ENCODE data around the gene NAALADL2.

NAALADL2 gene

DNA sequence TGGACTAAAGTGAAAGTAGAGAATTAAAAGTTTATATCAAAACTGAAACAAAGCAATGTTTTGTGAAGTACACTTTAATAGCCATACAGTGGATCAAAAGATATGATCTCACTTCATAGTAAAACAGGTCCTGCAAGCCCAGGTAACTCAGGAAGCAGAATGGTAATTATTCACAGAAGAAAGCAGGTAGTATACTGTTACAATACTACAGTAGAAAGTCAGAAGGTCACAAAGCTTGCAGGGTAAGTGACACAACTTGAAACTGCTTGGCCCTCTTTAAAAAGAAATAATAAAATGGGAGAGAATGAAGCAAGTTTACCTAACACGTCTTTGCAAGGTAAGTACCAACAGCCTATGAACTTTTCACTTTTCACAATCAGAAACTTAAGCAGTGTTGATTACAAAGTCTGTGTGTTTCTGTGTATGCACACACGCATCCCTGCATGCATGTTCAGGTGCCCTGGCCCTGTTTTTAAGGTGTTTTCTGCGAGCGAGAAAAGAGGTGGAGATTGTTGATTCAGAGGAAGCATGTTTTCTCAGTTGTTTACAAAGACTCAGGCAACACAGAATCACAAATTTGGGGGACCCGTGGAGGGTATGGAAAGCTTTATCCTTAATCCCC, at the start of gene NAALADL2:
Gene NAALADL2 (plus strand): TSS at position 221 of the 622 bp plus-strand sequence.
- no peak for DNase-seq

DNA sequence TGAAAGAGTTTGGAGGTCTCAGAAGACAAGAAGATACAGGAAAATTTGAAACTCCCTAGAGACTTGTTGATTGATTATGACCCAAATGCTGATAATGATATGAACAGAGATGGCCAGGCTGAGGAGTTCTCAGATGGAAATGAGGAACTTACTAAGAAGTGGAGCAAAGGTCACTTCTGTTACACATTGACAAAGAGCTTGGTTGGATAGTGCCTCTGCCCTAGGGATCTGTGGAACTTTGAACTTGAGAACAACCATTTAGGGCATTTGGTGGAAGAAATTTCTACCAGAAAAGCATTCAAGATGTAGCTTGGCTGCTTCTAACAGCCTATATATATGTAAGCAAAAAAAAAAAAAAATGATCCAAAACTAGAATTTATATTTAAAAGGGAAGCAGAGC, 48.9 kb upstream of the NAALADL2 start:
- no peak for DNase-seq

DNA sequence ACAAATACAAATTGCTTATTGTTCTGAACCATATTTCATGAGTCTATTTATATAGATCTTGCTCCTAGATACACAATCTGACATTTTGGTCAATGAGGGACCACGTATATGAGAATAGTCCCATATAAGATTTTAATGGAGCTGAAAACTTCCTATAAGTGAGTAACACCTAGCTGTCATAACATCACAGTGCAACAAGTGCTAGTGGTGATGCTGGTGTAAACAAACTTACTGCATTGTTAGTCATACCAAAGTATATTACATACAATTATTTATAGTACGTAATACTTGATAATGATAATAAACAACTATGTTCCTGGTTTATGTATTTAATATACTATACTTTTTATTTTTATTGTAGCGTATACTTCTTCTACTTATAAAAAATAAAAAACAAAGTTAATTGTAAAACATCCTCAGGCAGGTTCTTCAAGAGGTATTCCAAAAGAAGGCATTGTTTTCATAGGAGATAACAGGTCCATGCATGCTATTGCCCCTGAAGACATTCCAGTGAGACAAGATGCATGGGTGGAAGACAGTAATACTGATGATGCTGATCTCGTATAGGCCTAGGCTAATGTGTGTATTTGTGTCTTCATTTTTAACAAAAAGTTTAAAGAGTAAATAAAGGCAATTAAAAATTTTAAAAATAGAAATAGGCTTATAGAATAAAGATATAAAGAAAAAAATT, 46.8 kb upstream of the NAALADL2 start:
- no peak for DNase-seq

DNA sequence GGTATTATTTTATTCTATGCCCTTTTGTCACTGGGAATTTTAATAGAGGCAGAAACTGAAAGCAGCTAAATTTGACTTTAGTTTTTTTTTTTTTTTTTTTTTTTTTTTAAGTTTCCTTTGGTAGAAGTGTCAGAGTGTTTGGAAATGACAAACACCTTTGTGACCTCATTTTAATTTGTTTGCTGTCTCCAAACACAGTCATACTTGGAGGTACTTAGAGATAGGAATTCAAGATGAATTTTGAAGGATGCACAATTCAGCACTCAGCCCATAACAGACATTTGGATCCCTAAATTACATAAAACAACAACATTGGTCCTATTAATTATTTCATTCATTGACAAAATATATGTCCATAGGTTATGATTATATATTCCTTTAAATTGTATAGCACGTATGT, 43.4 kb upstream of the NAALADL2 start:
- no peak for DNase-seq

DNA sequence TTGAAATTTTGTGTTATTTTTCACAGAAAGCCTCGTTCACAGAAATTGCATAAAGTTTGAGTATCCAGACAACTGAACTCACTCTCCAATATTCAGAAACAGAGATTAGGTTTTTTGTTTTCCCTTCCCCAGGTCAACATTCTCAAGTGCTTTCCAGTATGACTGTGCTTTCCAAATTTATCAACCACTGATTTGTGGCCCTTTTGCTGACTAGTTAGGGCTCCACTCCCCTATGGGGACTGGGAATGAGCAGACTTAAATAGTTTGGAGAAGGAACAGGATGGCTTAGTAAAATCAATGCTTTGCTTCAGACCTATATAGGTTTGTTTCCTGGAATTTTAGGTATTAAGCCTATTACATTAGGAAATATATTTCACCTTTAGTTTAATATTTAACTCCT, 38.2 kb upstream of the NAALADL2 start:
- no peak for DNase-seq

DNA sequence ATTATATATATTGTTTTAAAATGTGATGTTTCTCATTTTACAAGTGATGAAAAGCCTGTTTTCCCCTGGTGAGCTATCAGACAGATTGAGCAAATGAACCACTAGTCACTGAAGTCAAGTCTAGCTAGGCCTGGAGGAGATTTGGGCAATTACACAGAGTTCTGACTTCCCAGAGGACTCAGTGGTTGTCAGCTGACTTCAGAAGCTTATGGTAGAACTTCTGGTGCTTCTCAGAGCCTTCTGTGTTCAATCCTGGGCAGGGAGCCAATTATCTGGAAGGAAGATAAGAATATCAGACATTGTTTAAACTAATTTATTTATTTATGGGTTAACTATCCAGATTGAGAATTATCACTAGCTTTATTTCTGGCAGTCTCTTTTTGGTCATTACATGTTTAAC, 37.7 kb upstream of the NAALADL2 start:
- no peak for DNase-seq

DNA sequence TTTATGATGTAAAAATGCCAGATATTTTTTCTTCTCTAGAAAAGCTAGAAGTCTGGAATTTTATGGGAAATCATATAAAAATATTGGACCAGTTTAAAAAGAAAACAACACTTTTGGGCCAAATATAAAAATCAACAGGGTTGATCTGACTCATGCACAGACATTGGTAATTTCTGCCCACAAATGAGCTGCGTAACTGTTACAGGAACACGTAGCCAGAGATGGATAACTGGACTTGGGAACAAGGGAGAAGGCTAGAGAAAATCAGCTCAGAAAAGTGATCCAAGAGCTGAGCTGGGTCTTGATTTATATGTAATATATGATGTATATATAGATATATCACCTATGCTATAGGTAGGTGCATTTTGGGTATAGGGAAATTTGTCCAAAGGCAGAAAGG, 36.8 kb upstream of the NAALADL2 start:
- no peak for DNase-seq

DNA sequence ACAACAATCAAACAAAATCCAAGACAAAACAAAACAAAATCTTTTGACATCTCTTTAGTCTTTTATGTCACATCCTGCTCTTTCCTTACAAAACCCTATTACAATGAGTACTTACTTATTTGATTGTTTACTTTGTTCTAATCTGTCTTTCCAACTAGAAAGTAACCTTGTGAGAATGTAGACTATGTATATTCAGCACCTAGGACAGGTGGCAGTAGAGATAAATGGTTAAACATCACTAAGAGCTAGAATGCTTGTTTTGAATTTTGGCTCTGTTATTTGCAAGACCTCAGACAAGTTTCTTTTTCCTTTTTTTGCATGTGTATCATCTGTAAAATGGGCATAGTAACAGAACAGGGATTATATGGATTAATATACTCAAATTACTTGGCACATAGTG, 33.1 kb upstream of the NAALADL2 start:
- no peak for DNase-seq

DNA sequence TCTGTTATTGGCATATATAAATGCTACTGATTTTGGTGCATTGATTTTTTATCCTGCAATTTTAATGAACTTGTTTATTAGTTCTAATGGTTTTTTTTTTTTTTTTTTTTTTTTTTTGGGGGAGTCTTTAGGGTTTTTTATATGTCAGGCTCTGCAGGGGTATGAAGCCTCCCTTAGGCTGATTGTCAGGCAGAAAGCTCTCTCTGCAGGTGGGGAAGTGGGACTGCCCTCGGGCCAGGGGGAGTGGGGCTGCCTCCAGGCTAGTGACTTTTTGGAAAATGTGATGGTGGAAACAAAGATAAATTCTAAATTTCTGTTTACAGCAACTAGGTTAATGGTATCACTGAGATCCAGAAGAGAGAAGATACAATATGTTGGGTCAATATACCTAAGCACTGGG, 14.4 kb upstream of the NAALADL2 start:
- DNase-seq, result no peak

DNA sequence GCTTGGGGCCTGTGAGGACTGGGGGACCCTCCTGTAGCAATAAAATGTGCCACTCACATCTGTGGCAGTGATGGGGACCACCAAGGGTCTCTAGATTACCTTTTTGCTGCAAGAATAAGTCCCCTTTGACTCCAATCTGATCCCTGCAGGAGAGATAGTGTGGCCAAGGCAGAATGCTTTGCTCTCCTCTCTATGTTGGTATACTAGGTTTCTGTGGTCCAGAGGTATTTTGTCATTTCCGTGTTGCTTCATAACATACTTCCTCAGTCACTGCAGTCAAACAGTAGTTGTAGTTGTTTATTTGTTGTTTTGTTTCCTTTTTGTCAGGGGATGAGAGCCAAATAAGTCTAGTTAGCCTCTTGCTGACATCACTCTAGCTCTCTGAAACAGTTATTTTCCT, 13.1 kb upstream of the NAALADL2 start:
- DNase-seq, result no peak

DNA sequence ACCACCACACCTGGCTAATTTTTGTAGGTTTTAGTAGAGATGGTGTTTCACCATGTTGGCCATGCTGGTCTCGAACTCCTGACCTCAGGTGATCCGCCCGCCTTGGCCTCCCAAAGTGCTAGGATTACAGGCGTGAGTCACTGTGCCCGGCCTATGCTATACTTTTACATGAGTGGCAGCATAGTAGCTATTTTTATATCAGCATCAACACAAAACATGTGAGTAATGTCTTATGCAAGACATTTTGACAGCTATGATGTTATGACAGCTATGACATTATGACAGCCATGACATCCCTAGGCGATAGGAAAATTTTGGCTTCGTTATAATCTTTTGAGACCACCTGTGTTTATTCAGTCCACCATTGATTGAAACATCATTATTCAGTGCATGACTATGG, 4.1 kb upstream of the NAALADL2 start:
- DNase-seq, result no peak

DNA sequence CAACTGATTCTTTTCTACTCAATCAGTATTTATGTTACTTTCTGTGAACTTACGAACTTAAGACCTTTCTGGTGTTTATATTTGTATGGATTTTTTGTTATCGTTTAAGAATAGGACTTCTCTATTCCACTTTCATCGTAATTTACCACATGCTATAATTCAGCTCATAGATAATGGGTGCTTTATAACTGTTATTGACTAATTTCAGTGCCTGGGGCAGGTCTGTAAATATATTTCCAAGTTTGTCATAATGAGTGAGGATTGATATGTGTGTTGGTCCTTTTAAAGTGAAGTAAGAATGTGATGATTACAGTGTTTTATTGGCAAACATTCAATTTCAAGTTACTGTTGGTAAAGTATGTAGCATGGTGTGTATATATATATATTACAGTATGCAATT, 1.8 kb upstream of the NAALADL2 start:
- DNase-seq, result no peak

DNA sequence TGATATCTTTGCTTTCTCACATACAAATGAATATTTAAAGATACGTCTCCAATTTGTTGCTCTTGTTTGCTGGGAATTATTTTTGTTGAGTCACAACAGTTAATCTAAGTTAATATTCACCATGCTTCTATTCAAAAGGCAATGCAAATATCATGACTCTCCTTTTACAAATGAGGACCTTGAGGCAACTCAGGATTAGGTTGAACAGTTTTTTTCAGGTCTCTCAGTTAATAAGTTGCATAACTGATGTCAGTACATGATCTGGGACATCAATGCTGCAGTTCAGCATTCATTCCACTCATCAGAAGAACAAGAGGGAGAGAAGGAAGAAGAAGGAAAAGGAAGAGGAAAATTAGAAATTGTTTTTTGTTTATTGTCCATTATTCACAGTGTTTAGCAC, 781 bp upstream of the NAALADL2 start:
- DNase-seq, result no peak

DNA sequence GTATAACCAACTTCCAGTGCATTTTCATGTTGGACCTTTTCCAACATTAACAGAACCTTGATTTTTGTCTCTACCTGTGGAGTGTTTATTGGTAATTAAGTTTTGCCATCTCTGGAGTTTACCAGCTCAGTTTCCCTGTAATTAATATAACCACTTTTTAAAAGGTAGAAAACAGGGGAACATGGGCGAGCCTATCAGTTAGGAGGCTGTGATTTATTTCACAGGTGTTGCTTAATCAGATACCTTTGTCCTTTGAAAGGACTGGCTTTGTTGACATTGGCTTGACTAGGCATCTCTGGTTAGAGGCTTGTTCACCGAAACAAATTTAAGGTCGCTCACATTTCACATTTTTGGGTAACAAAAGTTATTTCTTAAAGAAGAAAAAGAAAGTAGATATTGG, 622 bp downstream of the NAALADL2 start:
- DNase-seq, result no peak

DNA sequence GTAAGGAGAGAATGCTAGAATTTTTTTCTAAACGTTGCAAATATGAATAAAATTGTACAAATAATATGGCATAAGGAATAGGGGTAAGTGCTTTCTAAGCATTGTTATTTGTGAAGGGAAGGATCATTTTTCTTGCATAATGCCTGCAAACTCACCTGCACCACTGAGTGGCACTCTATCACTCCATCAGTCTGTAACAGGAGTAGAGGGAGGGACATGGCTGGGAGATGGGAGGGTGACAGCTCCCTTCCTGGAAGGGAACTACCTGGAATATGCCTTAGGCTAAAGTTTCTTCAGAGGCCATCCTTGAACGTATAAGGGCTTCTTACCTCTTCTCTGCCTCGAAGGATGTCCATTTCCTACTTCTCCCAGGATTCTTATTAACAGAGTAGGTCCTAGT, 3.0 kb downstream of the NAALADL2 start:
- no peak for DNase-seq

DNA sequence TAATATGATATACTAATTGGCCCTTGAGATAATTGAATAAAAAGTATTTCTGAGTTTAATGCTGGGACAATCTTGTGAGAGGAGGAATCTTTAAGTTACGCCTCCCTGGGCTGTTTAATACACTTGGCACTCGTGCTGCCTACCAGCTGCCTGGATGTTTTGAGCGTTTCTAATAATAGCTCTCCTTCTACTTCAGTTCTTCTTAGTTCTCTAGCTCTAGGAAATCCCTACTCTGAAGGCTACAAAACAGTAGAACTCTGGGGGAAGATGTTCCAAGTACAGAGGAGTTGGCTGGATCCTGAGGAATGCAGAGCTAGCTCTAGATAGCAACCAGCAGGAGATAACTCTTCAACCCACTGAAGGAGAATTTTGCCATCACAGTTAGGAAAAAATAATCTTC, 3.5 kb downstream of the NAALADL2 start:
- no peak for DNase-seq

DNA sequence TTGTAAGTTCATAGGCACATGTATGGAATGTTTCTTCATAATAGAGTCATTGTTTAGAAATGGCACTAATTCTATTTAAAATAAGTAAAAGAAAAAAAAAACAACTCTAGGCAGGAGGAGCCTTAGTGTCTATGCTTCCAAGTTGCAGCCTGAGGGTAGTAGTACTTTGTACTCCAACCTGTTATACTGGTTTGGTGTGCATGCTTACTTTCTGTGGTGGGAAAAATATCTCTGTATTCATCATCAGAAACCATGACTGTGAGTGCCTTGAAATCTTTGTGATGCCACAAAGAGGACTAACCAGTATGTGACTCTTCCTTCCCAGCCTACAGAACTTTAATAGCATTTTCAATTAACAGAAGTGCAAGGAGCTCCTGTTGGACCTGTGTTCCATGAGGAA, 4.4 kb downstream of the NAALADL2 start:
- no peak for DNase-seq

DNA sequence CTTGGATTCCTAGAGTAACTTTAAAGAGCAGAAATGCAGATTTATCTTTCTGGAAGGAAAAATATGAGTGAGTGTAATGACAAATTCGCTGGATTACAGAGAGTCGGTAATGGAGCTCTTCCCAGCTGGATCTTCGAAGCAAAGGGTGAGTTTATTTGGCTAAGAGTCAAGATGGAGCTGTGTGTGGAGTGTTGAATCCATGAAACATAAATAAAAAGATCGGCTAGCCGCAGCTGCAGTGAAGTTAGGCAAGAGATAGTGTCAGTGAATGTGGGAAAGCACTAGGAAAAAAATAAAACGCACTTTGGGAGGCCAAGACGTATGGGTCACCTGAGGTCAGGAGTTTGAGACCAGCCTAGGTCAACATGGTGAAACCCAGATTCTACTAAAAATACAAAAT, 10.3 kb downstream of the NAALADL2 start:
- DNase-seq, result no peak

DNA sequence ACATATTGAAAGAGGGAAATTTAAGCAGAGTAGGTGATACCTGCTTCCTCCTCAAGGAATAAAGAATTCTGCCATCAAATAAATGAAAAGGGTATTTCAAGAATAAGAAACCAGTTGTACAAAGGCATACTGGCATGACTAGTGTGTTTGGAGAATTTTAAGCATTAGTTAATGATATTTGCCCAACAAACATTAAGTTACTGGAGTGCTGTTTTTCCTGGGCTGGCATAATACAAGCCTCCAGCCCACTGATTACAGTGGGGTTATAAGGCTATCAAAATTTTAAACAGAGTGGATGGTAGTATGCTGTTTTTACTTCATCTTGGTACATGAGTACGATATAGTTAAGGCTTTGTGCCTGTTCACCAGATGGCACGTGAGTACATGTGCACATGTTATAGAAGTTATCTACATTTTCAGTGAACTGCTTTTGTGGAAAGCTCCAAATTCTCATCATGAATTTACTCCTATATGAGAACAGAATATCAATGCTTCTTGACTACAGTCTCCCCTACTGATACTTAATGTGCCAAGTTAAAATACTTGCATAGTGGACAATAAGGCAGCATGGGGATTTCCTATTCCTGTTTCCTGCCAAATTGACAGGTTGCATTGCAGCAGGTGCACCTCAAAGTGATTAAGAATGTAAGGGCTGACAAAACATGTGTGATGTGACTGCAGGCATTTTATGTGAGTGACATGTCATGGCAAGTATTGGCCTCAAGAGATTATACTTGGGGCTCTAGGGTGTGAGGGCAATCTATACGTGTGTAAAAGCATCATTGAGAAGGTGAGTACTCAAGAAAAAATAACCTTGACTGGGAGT, 14.9 kb downstream of the NAALADL2 start:
- no peak for DNase-seq

DNA sequence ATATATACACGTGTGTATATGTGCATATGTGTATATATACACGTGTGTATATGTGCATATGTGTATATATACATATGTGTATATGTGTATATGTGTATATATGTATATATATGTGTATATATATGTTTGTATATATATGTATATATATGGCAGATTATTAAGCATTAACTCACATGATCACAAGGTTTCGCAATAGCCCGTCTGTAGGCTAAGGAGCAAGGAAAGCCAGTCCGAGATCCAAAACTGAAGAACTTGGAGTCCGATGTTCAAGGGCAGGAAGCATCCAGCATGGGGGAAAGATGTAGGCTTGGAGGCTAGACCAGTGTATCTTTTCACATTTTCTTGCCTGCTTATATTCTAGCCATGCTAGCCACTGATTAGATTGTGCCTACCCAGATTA, 23.7 kb downstream of the NAALADL2 start:
- DNase-seq, result no peak

DNA sequence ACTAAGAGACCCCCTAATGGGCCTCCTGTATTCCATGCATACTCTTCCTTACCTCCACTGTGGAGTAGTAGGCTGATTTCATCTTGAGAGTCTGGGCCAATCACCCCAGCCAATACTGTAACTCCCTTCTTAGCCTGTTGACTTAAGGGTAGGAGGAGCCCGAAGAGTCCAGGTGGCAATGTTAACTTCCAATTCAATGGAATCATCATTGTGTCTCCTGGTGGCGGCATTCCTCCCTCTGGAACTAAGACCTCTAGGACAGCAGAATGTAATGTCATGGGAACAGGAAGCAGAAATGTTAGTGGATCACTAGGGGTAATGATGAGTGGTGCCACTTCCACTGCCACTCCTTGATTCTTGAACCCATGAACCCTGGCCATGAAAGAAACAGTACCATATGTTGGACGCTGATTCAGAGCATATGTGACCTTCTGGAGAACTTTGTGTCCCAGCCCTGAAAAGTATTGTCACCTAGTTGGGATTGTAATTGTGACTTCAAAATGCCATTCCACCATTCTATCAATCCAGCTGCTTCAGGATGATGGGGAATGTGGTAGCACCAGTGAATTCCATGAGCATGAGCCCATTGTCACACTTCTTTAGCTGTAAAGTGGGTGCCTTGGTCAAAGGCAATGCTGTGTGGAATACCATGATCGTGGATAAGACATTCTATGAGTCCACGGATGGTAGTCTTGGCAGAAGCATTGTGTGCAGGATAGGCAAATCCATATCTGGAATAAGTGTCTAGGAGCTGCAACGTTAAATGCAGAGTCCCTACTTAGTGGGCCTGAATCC, 24.9 kb downstream of the NAALADL2 start:
- no peak for DNase-seq

DNA sequence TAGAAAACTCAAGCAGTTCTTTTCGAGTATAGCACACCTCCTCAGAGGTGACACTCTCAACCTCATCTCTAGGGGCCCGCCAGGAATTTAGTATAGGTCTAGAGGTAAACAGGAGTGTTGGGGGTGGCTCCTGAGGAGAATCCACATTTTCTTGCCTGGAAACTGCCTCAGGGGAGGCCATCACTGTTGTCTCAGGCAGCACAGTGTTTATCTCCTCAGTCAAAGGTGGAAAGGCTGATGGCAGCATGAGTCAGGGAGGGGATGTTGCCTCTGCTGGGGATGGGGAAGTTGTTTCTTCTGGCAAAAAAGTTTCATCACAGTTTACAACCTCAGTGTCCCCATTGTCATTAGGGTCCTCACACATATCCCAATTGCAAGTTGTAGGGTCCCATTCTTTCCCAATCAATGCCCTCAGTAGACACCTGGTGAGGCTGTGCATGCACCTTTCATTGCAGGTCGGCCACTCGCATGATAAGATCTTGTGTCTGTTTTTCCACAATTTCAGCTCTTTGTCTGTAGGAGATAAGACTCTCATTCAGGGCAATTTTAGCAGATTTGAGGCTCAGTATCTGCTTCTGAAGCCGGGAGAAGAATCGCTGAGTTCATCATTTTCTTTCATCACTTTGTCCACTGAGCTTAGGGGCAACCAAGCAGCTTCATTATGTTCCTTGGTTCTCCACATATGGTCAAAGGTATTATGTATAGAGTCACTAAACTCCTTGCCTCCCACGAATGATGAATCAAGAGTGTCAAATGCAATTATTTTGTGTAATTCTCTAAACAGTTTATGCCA, 25.8 kb downstream of the NAALADL2 start:
- DNase-seq, result no peak
